HS-27A (cell line): Measurements from ENCODE around the gene ROR2.
"Not testable (repeated sequence)": the region's sequence is repeated elsewhere in the genome, so short reads cannot be mapped to it uniquely, and the experiment has no call there.

Source experiments
- DNase-seq: peaks from one replicate; pipeline ENCODE4 v3.0.0-alpha.2; 2012; ENCODE audit warnings: low read depth, missing footprints

ROR2 gene

DNA sequence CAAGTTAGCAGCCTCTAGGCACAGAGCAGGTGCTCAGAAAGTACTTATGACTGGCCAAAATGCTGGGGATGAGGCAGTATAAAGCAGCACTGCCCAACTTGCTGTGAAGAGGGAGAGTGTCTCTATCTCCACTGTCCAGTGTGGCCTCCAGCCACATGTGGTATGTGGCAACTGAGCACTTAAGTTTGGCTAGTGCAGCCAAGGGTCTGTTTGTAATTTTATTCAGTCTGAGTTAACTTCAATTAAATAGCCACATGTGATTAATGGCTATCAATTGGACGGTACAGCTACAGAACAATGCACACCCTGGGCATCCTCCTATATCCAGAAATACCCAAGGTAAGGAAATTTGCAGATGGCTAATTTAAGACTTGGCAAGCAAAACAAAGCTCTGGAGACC, 26.9 kb downstream of the ROR2 start:
- DNase-seq = no peak

GRCh38 chr9:91921371-91921770, 28.7 kb downstream of the ROR2 start:
- no peak for DNase-seq

DNA sequence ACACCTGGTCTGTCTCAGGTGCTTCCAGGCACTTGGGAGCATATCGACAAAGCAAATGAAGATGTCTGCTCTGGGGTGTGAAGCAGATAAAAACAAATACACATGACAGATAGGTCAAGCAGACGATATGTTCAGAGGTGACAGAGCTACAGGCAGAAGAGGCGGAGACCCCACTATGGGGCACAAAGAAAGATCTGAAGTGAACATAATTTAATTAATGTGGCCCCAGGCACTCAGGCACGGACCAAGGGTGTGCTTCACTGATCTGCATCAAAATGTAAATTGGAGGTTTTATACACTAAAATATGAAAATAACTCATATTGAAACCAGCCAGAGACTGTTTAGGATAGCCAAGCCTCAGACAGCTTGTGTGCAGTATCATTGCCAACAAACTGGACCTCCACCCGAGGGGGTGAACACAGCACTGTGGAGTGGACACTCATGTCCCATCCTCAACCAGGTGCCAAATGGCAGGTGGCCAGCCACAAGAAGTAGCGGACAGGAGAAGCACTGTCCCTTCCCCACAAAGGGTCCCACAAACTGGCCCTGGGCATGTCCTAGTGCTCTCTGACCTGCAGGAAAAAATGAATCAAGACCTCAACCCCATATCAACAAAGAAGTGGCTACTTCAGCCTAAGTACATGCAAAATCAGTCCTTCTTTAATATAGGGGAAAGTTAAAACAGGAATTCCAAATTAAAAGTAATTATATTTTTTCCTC, 29.2 kb downstream of the ROR2 start:
- DNase-seq = no peak

DNA sequence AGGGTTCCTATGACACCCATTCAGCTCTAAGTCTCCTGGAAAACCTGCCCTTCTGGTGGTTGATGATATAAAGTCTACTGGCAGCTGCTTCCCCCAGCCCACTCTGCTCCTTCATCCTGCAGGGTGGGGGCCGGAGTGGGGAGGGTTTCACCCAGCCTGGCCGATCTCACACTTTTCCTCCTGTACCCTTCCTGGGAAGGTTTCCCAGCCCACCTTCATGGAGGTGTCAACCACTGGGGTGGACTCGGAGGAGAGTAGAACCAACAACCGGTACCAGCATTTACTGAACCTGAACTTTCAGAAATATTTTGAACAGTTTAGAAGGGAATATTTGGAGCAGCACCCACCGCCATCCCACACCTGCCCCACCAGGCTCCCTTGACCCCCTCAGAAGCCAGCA, 30.4 kb downstream of the ROR2 start:
- DNase-seq = no peak

DNA sequence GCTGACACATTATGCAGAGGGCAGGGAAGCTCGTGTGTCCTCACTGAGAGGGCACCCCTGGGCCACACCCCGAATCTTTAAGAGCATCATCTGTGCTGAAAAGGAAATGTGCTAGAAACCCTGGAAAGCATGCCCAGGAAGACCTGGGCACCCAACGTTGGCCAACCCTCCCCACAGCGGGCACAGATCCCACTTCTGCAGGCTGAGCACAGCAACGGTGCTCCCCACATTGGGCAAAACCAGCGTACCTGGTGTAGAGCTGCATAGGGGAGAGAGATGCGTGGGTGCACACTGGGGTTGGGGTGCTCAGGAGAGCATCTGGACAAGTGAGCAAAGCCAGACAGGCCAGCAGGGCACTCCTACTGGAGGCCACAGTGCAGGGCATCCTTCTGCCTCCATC, 32.6 kb downstream of the ROR2 start:
- DNase-seq = no peak

GRCh38 chr9:91915524-91916263, 34.3 kb downstream of the ROR2 start:
- DNase-seq = no peak

GRCh38 chr9:91914937-91915336, 35.1 kb downstream of the ROR2 start:
- DNase-seq = no peak

- DNase-seq = no peak
Observed at GRCh38 chr9:91914404-91914803, 35.6 kb downstream of the ROR2 start.

GRCh38 chr9:91913986-91914385, 36.0 kb downstream of the ROR2 start:
- DNase-seq = no peak

DNA sequence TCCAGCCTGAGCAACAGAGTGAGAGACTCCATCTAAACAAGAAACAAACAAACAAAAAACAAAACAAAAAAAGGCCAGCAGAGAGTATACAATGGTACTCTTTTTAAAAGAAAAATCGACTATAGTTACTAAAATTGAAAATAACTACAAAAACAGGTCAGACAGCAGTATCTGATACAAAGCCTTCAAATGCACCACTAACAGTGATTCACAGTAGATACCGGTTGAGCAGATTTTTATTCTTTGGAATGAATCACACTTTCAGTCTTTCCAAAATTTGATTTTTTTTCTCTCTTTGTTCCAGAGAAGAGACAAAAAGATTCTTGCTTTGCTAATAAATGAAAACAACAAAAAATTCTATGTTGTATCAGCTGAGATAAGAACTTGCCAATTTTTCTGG, 36.9 kb downstream of the ROR2 start:
- no peak for DNase-seq

DNA sequence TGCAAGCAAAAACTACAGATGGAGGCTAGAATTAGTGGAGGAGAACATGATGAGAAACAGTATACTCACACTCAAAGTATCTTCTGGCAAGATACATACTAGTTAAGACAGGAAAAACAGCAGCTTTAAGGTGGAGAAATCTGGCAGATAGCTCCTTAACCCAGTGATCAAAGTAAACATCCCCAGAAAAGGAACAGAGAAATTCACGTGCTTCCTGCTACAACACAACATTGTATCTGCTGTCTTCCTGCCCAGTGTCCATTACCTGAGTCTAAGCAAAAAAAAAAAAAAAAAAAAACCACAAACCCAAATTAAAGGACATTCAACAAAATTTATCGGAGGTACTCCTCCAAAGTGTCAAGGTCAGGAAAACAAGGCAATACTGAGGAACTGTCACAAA, 38.4 kb downstream of the ROR2 start:
- no peak for DNase-seq

GRCh38 chr9:91909256-91909655, 40.8 kb downstream of the ROR2 start:
- not testable (repeated sequence) for DNase-seq

- DNase-seq = no peak
Observed at GRCh38 chr9:91908746-91909145, 41.3 kb downstream of the ROR2 start.

- DNase-seq = no peak
Observed at GRCh38 chr9:91908293-91908623, 41.8 kb downstream of the ROR2 start.

GRCh38 chr9:91907484-91908292, 42.3 kb downstream of the ROR2 start:
- no peak for DNase-seq

GRCh38 chr9:91905991-91906469, 44.0 kb downstream of the ROR2 start:
- no peak for DNase-seq

- DNase-seq = no peak
Observed at GRCh38 chr9:91905237-91905650, 44.8 kb downstream of the ROR2 start.

DNA sequence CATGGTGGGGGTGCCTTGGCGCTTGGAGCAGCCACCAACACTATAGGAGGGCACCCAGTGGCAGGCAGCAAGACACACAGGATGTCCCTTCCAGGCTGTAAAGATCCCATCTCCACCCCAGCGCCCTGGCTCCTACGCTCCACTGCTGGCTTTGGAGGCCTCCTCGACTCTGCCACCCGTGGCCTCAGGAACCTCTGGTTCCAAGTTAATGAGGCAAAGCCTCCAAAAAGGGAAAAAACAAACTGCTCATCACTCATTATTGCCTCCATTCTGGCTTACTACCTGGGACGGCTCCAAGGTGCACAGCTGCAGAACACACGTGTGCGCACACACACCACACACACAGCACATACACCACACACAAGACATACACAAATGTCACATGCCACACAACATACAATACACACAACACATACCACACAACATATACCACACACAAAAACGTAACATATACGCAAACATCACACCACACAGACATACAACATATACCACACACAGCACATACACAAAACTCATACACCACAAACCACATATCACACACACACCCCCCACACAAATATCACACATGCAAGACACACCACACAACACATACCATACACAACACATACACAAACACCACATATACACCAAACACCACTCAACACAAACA, 45.3 kb downstream of the ROR2 start:
- DNase-seq = no peak

DNA sequence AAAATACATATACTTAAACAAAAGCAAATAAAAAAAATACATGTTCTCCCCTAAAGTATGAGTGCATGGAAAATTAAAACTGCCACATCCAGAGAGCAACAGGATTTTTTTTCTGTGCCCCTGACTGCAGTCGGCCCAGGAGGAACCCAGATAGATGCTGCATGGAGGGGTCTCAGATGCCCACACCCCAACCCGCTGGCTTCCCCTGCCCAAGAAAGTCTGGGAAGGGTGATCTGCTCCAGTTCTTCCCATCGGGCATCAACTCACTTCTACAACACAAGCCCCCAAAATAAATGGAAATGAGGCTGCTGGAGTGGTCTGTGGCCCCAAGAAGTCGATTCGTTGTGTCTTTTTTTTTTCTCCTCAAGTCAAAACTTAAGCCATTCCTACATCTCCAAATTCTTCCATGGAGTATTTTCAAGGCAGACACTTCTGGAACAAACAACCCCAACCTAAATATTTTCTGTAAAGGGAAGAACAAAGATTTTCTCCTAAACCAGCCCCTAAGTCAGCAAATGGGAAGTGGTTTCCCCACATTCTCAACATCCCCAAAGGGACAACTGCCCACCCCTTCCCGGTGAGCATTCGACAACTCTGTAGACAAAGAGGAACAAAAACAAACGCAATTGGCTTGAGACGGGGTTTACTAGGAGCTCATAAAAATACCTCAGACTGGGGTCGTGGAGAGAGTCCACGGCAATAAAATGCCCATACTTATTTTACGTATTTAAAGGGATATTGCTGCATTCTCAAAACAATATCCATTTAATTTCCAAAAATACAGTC, 46.7 kb downstream of the ROR2 start:
- no peak for DNase-seq

GRCh38 chr9:91902475-91903125, 47.4 kb downstream of the ROR2 start:
- no peak for DNase-seq

GRCh38 chr9:91900797-91901177, 49.2 kb downstream of the ROR2 start:
- DNase-seq = no peak
